Stomach (tissue), 9 donors: ENCODE data around the gene DLL4. TPM values are rescaled to one million over a fixed set of nuclear protein-coding genes. Genes with fewer than 3 reads are reported as not detected.

ENCODE experiments used
- DNase-seq, 2 donors: peaks; one replicate each; pipeline versions ENCODE4 v3.0.0 to v3.0.0-alpha.2; 2013 to 2019
- H3K27ac ChIP-seq, 5 donors: fragments of 200-600 bp in 4 of 5; sonication (generic) in 4 of 5; one replicate each; pipeline ENCODE4 v1.5.1; 2013 to 2019; ENCODE audit warnings: mild to moderate bottlenecking in 1 of 5, moderate library complexity in 1 of 5
- H3K27me3 ChIP-seq, 3 donors: fragments of 200-600 bp; sonication (generic); one replicate each; pipeline ENCODE4 v1.5.1; 2017 to 2019; ENCODE audit warnings: mixed run types in 1 of 3
- H3K36me3 ChIP-seq, 4 donors: fragments of 200-600 bp; sonication (generic); 1 replicate in 3 of 4; 2 replicates in 1 of 4; pipeline ENCODE4 v1.5.1; 2016 to 2019
- H3K4me1 ChIP-seq, 4 donors: fragments of 200-600 bp; sonication (generic); one replicate each; pipeline ENCODE4 v1.5.1; 2016 to 2019
- H3K4me3 ChIP-seq, 4 donors: fragments of 200-600 bp; sonication (generic) in 3 of 4; one replicate each; pipeline ENCODE4 v1.5.1; 2016 to 2019; ENCODE audit warnings: mild to moderate bottlenecking in 1 of 4
- H3K9me3 ChIP-seq, 4 donors: fragments of 200-600 bp; sonication (generic); one replicate each; pipeline ENCODE4 v1.5.1; 2016 to 2019
- EP300 ChIP-seq: sonication (generic); formaldehyde crosslinking; IDR thresholded peaks from one replicate; pipeline ENCODE4 v1.6.1; 2017; ENCODE audit warnings: antibody characterized with exemption
- POLR2A ChIP-seq, 4 donors: fragments of 450-650 bp; IDR thresholded peaks; one replicate each; pipeline ENCODE4 v1.6.1; 2016; ENCODE audit warnings: antibody characterized with exemption in 4 of 4, control low read depth in 2 of 4, mild to moderate bottlenecking in 1 of 4, moderate library complexity in 1 of 4
- POLR2AphosphoS5 ChIP-seq, 3 donors: sonication (generic); formaldehyde crosslinking; IDR thresholded peaks; one replicate each; pipeline ENCODE4 v1.6.1; 2016; ENCODE audit warnings: antibody characterized with exemption in 3 of 3
- WGBS, 5 donors: extraction: QIAGEN DNeasy Blood & Tissue Kit in 3 of 5; methylation state at CpG; one replicate each; pipeline versions ENCODE4 v1.1.5 to v1.1.7; 2013 to 2018; 5-methylcytosine and 5-hydroxymethylcytosine counted together
- intact Hi-C: fragments of 100-400 bp; cut with DNase I; formaldehyde crosslinking; loops from one replicate; pipeline ENCODE4 v1.15.1; 2023; ENCODE audit warnings: low total_unique reads
- polyA plus RNA-seq, 3 donors: library from polyadenylated mRNA; stranded (reverse); fragments of 200-250 nt; gene quantifications; one replicate each; pipeline ENCODE4 v1.2.3, GENCODE V29; 2013
- small RNA-seq, 4 donors: library from RNA; depleted of rRNA; stranded (forward); fragments of <200 nt; gene quantifications; one replicate each; pipeline ENCODE3, GENCODE V24; 2016
- total RNA-seq, 5 donors: library from RNA; depleted of rRNA; stranded (reverse); fragments of >200 nt; gene quantifications; one replicate each; pipeline versions ENCODE4 v1.1.0 to v1.2.3, GENCODE V29; 2014 to 2016
- TF ChIP-seq, protein P1 (sequence below), 7 experiments: fragments of 450-650 bp in 4 of 7; fragments of 200-600 bp in 3 of 7; sonication (generic) in 3 of 7; IDR thresholded peaks; one replicate each; pipeline ENCODE4 v1.5.1; 2016 to 2019; ENCODE audit warnings: antibody characterized with exemption in 7 of 7, control low read depth in 2 of 7, mild to moderate bottlenecking in 1 of 7
- donor health status: healthy with polysubstance abuse.
- donor health status: Bipolar disorder and iron deficiency.
- donor health status: healthy.

DLL4 gene
- total and polyA plus RNA-seq, 8 donors: 0.56 to 20.0 (median 2.0) TPM

DNA sequence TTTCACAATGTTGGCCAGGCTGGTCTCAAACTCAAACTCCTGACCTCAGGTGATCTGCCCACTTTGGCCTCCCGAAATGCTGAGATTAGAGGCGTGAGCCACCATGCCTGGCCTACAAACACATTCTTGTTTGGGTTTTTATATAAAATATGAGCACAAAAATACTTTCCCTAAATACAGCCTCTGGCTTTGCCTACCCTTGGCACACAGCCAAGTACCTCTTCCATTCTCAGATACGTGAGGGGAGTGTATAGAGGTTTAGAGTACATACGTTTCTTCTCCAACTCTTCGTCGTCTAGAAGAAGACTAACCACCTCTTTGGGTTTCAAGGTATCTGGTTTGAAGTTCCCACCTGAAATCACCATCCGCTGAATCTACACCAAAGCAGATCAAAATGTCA lies 57.7 kb downstream of the DLL4 start:
- no peak overlapping the region for H3K4me3 ChIP-seq
- H3K9me3 ChIP-seq: no peaks in the 10 kb centered on the region
- H3K27me3 ChIP-seq: no peaks in the 10 kb centered on the region
- no peak for DNase-seq
- no peak overlapping the region for H3K27ac ChIP-seq
- peaks cover 49 to 97% (median 90%) of the 10 kb centered on the region in 4 donors for H3K36me3 ChIP-seq
- 83 to 93% (median 86%) methylated on average over 7 of the region's 7 CpGs for WGBS, 5 donors
- intact Hi-C loops: no loop called here
- H3K4me1 ChIP-seq: no peaks in the 10 kb centered on the region
- no peak for TF ChIP-seq POLR2AphosphoS5 (IDR thresholded peaks at IDR 0.05)
- no peak for TF ChIP-seq EP300
- TF ChIP-seq, protein P1, sequence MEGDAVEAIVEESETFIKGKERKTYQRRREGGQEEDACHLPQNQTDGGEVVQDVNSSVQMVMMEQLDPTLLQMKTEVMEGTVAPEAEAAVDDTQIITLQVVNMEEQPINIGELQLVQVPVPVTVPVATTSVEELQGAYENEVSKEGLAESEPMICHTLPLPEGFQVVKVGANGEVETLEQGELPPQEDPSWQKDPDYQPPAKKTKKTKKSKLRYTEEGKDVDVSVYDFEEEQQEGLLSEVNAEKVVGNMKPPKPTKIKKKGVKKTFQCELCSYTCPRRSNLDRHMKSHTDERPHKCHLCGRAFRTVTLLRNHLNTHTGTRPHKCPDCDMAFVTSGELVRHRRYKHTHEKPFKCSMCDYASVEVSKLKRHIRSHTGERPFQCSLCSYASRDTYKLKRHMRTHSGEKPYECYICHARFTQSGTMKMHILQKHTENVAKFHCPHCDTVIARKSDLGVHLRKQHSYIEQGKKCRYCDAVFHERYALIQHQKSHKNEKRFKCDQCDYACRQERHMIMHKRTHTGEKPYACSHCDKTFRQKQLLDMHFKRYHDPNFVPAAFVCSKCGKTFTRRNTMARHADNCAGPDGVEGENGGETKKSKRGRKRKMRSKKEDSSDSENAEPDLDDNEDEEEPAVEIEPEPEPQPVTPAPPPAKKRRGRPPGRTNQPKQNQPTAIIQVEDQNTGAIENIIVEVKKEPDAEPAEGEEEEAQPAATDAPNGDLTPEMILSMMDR (IDR thresholded peaks at IDR 0.05): no peak
- TF ChIP-seq POLR2A (IDR thresholded peaks at IDR 0.05): no peak

GRCh38 chr15:40988156-40988555 lies 59.0 kb downstream of the DLL4 start:
- Histone ChIP-seq H3K36me3 (peaks cover 36 to 89% (median 85%) of the 10 kb centered on the region in 4 donors), H3K4me1 (peaks cover 0 to 13% (median 4%) of the 10 kb centered on the region in 4 donors)

More at GRCh38 chr15:40988156-40988555, 59.0 kb downstream of the DLL4 start:
- TF ChIP-seq POLR2AphosphoS5 (IDR thresholded peaks at IDR 0.05) (no peak), POLR2A (IDR thresholded peaks at IDR 0.05) (no peak), EP300 (no peak)
- TF ChIP-seq, protein P1 (IDR thresholded peaks at IDR 0.05): no peak
- 90 to 95% (median 93%) methylated on average over 4 of the region's 4 CpGs for WGBS, 5 donors
- H3K27ac ChIP-seq: no peak overlapping the region
- no peak for DNase-seq
- H3K4me3 ChIP-seq: no peak overlapping the region
- intact Hi-C loops: no loop called here
- H3K27me3 ChIP-seq: no peaks in the 10 kb centered on the region
- no peaks in the 10 kb centered on the region for H3K9me3 ChIP-seq

Small RNAs within 50 kb of the gene (small RNA-seq; reads per million reads assigned to genes)
- gene ISCA1P4: 0 reads per million in 4 donors

Other genes with a start within 250 kb of the DLL4 start
- gene RAD51, start 234.2 kb upstream of the DLL4 start, total RNA-seq: 1 to 10 TPM in 1 of 5 donors, under 1 TPM in 2, not detected in 2; 0.58 to 3.5 (median 0.87) TPM
- gene RAD51, start 234.2 kb upstream of the DLL4 start, polyA plus RNA-seq: 1 to 10 TPM; 1.6 to 2.7 (median 2.4) TPM
- gene RMDN3, start 174.1 kb upstream of the DLL4 start, total RNA-seq: 10 to 100 TPM in 4 of 5 donors, not detected in 1; 25.2 to 63.8 (median 48.2) TPM
- 10 to 100 TPM; 12.6 to 21.2 (median 15.0) TPM for gene RMDN3, start 174.1 kb upstream of the DLL4 start, polyA plus RNA-seq
- gene GCHFR, start 165.3 kb upstream of the DLL4 start, total RNA-seq: 10 to 100 TPM in 2 of 5 donors, 1 to 10 TPM in 1, not detected in 2; 1.3 to 13.6 (median 11.7) TPM
- 10 to 100 TPM; 21.4 to 37.4 (median 29.3) TPM for gene GCHFR, start 165.3 kb upstream of the DLL4 start, polyA plus RNA-seq
- 10 to 100 TPM in 1 of 5 donors, not detected in 4; 39.3 TPM for gene C15orf62, start 159.4 kb upstream of the DLL4 start, total RNA-seq
- gene C15orf62, start 159.4 kb upstream of the DLL4 start, polyA plus RNA-seq: 1 to 10 TPM in 1 of 3 donors, under 1 TPM in 2; 0.25 to 4.5 (median 0.31) TPM
- gene ZFYVE19, start 122.3 kb upstream of the DLL4 start, total RNA-seq: 10 to 100 TPM; 10.3 to 29.2 (median 18.7) TPM
- gene ZFYVE19, start 122.3 kb upstream of the DLL4 start, polyA plus RNA-seq: 10 to 100 TPM; 14.4 to 31.0 (median 28.3) TPM
- gene DNAJC17, start 121.9 kb upstream of the DLL4 start, total RNA-seq: 10 to 100 TPM; 11.0 to 64.2 (median 22.9) TPM
- 10 to 100 TPM; 33.6 to 66.7 (median 53.9) TPM for gene DNAJC17, start 121.9 kb upstream of the DLL4 start, polyA plus RNA-seq
- gene PPP1R14D, start 100.6 kb upstream of the DLL4 start, total RNA-seq: 10 to 100 TPM in 1 of 5 donors, 1 to 10 TPM in 1, not detected in 3; 2.2 to 20.0 TPM
- gene PPP1R14D, start 100.6 kb upstream of the DLL4 start, polyA plus RNA-seq: 1 to 10 TPM in 2 of 3 donors, under 1 TPM in 1; 0.63 to 4.1 (median 1.4) TPM
- gene SPINT1, start 85.3 kb upstream of the DLL4 start, total RNA-seq: 100 to 1,000 TPM in 4 of 5 donors, 10 to 100 TPM in 1; 58.6 to 394 (median 178) TPM
- 10 to 100 TPM; 16.8 to 76.8 (median 52.3) TPM for gene SPINT1, start 85.3 kb upstream of the DLL4 start, polyA plus RNA-seq
- 1 to 10 TPM in 4 of 5 donors, not detected in 1; 1.3 to 3.2 (median 1.7) TPM for gene RHOV, start 55.1 kb upstream of the DLL4 start, total RNA-seq
- 10 to 100 TPM in 1 of 3 donors, 1 to 10 TPM in 2; 1.2 to 87.8 (median 1.4) TPM for gene RHOV, start 55.1 kb upstream of the DLL4 start, polyA plus RNA-seq
- gene VPS18, start 34.9 kb upstream of the DLL4 start, total RNA-seq: 10 to 100 TPM in 4 of 5 donors, 1 to 10 TPM in 1; 1.8 to 24.2 (median 20.3) TPM
- 10 to 100 TPM in 1 of 3 donors, 1 to 10 TPM in 2; 5.7 to 10.8 (median 6.1) TPM for gene VPS18, start 34.9 kb upstream of the DLL4 start, polyA plus RNA-seq
- 10 to 100 TPM in 1 of 5 donors, 1 to 10 TPM in 4; 1.3 to 17.1 (median 2.9) TPM for gene CHAC1, start 24.1 kb downstream of the DLL4 start, total RNA-seq
- gene CHAC1, start 24.1 kb downstream of the DLL4 start, polyA plus RNA-seq: 10 to 100 TPM in 2 of 3 donors, 1 to 10 TPM in 1; 5.7 to 61.6 (median 25.5) TPM
- 10 to 100 TPM; 28.1 to 40.8 (median 32.6) TPM for gene INO80, start 186.9 kb downstream of the DLL4 start, total RNA-seq
- 10 to 100 TPM in 1 of 3 donors, 1 to 10 TPM in 2; 4.6 to 13.1 (median 9.0) TPM for gene INO80, start 186.9 kb downstream of the DLL4 start, polyA plus RNA-seq